Stimulated activated CD4-positive, alpha-beta T cell treated with anti-CD3 and anti-CD28 coated beads, Interleukin-15, amount 100 ng/mL, for 1 hour (primary cell): Measurements from ENCODE around the gene FCHO2.

Experiments
- DNase-seq, 2 donors: peaks; one replicate each; pipeline ENCODE4 v3.0.0-alpha.2; 2020; ENCODE audit warnings: low read depth in 1 of 2, low spot score in 1 of 2

Gene FCHO2

GRCh38 chr5:73111536-73111935, 155.7 kb downstream of the FCHO2 start:
- no peak for DNase-seq

- no peak for DNase-seq
Measured at GRCh38 chr5:73112359-73112758, 156.5 kb downstream of the FCHO2 start.

- DNase-seq, result no peak
Measured at GRCh38 chr5:73114044-73114688, 158.3 kb downstream of the FCHO2 start.

GRCh38 chr5:73115399-73116051, 159.7 kb downstream of the FCHO2 start:
- DNase-seq, result no peak

DNA sequence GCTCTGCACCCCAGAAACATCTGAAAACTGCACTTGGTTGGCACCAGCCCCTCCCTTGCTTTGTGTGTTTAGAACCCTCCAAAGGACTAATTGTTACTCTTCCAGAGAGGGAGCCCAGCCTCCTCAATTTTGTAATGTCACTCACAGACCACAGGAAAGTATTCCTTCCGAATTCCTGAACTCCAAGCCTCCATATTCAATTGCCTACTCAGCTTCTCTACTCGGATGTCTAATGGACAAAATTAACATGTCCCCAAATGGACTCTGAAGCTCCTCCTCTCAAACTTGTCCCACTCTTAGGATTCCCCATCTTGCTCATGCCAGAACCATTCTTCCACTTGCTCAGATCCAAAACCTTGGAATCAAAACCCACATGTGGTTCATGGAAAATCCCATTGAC, 160.7 kb downstream of the FCHO2 start:
- no peak for DNase-seq

DNA sequence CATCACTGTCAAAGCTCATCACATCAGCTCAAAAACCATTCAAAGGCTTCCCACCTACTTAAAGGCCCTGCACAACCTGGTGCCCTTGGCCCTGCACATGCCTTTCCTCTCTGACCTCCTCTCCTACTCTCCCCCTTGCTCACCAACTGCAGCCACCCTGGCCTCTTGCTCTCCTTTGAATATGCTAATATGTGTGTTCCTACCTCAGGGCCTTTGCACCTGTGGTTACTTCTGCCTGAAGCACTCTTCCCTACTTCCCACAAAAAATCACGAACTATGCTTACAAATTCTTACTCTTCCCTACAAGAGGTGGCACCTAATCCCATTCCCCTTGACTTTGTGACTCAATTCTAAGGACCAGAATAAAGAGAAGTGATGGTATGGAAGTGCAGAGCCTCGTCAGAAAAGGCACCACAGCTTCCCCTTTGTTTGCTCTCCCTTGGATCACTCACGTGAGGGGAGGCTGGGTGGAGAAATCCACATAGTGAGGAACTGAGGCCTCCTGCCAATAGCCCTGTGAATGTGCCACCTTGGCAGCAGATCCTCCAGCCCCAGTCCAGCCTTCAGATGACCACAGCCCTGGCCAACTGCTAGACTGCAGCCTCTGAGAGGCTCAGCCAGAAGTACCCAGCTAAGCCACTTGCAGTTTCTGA, 161.4 kb downstream of the FCHO2 start:
- no peak for DNase-seq

- no peak for DNase-seq
Measured at GRCh38 chr5:73118391-73118973, 162.6 kb downstream of the FCHO2 start.

DNA sequence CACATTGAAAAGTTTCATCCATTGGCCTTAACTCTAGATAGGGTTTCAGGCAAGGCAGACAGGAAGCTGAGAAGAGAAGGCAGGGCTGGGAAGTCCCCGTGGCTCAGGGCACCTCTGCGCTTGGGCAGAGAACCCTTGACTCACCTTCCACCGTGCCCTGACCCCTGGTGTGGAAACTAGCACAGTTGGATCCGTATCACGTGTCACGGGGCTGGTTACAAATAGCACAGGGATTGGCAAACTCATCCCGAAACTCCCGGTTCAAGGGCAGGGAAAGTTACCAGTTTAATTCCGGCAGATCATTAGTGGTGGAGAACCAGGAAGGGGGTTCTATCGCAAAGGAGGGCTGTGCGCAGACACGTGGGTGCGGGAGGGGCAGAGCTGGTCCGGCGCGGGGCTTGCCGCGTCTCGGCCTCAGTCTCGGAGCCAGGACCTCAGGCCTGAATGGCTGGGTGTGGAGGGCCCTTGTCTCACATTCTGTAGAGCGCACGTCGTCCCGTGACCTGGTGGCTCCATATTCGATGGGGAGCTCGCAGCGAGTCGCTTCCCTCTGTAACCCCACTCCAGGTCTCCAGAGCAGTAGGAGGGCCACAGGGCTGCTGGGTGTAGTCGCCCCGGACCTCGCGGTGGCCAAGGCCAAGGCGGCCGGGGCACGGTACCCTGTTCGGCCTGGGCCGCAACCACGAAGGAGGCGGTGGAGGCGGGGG, 163.8 kb downstream of the FCHO2 start:
- DNase-seq, result no peak

- no peak for DNase-seq
Measured at GRCh38 chr5:73120222-73121118, 164.6 kb downstream of the FCHO2 start, which contains the start of gene TMEM171. TMEM171 (plus strand) TSS chr5:73120575; CDS start chr5:73123374, 2,799 bp downstream.

DNA sequence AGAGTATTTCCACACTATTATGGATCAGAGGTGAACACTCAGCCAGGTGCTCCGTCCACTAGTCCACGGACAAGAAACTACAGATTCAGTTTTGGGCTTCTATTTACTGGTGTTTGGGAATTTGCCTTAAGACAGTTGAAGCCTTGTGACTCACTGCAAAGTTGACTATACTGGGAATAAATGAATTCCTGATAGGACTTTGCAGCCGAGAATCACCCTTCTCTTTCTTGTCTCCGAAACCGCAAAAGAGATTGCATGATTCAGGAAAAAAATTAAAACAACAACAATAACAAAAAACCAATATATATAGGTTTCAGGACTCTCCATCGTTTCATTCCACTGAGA, 165.2 kb downstream of the FCHO2 start:
- DNase-seq, result no peak

GRCh38 chr5:73122875-73123810, 167.3 kb downstream of the FCHO2 start:
- no peak for DNase-seq

DNA sequence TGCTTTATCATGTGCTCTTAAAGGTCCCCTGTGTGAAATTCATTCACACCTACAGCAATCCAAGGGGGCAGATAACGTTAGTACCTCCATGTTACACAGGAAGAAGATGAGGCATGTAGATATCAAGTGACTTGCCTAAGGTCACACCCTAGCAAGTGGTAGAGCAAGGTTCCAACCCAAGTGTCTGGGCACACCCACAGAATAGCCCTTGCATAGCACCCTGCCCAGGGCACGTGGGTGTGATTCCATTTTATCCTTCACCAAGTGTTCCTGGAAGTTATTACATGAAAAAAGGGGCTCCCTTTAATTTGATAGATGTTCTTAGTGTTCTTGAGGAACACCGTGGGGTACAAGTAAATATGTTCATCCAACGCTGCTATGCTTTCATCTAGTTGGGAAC, 169.4 kb downstream of the FCHO2 start:
- no peak for DNase-seq

DNA sequence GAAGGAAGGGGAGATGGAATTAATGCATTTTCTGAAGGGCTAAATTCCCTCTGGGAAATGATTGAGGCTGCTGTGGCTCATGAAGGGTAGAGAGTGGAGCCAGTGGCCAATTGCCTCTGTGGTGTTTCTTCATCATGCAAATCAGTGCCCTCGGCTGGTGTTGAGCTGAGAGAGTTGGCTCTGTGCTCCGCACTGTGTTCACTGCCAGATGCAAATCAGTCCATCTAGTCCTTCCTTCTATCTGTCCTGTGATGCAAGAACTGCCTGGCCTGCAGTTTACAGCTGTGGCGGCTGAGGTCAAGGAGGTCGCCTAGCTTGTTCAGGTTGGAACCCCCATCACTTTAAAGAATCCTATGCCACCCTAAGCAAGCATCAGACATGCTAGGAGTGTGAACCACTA, 170.5 kb downstream of the FCHO2 start:
- DNase-seq, result no peak

DNA sequence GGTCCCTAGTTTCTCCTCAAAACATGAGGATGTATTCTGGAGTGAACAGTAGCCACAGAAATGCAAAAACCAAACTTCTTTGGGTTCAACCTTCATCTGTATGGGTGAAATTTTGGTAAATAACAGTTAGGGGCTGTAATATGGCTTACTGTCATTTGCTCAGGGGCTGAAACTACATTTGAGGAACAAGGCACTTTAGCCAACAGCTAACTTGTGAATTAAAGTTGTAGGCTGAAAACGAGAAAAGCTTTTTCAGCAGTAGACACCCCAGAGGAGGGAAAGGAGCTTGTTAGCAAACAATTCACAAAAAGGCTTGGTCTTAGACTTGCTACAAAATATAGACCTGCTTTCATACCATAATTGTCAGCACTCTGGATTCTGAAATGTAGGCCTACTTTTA, 171.1 kb downstream of the FCHO2 start:
- DNase-seq, result no peak

DNA sequence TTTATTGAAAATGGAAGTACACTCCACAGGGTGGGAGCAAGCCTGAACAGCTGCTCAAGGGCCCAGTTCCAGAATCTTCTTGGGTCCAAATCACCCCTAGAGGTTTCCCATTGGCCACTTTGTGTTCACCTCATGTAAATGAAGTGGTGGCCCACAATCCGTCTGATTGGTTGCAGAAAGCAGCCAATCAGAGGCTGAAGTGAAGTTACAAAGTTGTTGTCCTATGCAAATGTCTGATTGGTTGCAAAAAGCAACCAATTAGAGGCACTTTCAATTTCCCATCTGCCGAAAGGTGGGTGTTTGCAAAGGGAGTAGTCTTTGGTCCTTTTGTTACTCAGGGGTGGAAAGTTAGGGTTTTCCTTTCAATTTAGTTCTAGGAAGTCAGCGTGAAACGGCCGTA, 173.3 kb downstream of the FCHO2 start:
- no peak for DNase-seq

GRCh38 chr5:73130811-73131210, 175.0 kb downstream of the FCHO2 start:
- DNase-seq, result no peak

GRCh38 chr5:73131711-73132425, 176.0 kb downstream of the FCHO2 start:
- DNase-seq, result no peak

- DNase-seq, result no peak
Measured at GRCh38 chr5:73132759-73133158, 176.9 kb downstream of the FCHO2 start.

DNA sequence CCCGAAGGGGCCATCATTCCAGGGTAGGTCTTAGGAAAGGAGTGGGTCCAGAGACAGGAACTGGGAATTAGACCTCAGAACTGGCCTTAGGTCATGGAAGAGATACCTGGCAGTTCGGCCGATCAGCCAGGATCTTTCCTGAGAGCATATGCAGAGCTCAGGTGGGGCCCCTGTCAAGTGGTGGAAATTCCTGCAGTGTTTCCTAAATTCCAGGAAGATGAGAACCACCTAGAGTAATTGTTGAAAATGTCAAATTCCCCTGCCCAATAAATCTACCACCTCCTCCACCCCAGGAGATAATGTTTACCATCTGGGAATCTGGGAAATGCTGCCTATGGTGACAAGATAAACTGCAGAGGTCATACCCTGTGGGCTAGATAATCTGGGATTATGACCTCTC, 179.2 kb downstream of the FCHO2 start:
- no peak for DNase-seq
